Posterior cingulate gyrus (tissue), 11 donors: Measurements from ENCODE around the gene LRMDA.

Experiments
- DNase-seq, 10 donors: peaks; one replicate each; pipeline versions ENCODE4 v3.0.0 to v3.0.0-alpha.2; 2020 to 2021; ENCODE audit warnings: mixed read lengths in 3 of 10
- intact Hi-C: fragments of 100-400 bp; cut with DNase I; formaldehyde crosslinking; loops from one replicate; pipeline ENCODE4 v1.15.1; 2023

LRMDA gene

DNA sequence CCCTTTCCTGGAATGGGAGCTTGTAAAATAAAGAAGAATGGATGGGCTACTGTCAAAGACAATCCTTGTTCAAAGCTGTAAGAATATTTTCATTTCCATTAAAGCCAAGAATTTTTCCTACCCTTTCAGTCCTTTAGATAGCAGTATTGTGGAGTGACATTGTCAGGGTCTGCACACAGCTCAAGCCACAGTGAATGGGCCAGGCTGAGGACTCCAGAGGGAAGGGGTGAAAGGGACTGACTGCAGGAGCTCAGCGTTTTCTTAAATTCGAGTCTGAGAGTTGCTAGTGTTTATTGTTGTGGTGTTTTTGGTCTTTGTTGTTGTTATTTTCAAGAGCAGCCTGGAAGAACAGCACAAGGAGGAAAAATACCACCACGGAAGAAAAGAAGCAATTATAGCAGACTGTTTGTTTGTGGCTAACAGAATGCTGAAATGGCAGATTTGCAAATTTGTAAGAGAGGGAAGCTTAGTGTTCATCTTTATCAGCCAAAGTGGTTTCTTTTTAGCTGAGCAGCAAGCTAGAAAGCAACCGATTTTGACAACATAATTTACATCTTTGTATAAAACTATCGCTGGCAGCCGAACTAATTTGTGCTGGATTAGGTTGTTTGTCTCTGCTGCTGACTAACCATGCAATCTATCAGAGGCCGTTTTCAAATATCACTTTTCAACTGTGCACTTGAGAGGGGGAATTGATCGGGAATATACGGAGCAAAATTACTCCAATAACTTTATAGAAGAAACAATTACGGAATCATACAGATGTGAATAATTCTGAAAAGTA, 192.1 kb downstream of the LRMDA start:
- intact Hi-C loops = no loop called here
- DNase-seq = no peak

GRCh38 chr10:75624638-75625037, 193.2 kb downstream of the LRMDA start:
- no peak for DNase-seq
- intact Hi-C loops = no loop called here

GRCh38 chr10:75630746-75631145, 199.3 kb downstream of the LRMDA start:
- DNase-seq = no peak
- intact Hi-C loops = no loop called here

- intact Hi-C loops = no loop called here
- no peak for DNase-seq
These were observed 201.5 kb downstream of the LRMDA start for GRCh38 chr10:75632805-75633462.

GRCh38 chr10:75633568-75633967, 202.1 kb downstream of the LRMDA start:
- DNase-seq = no peak
- intact Hi-C loops = no loop called here

DNA sequence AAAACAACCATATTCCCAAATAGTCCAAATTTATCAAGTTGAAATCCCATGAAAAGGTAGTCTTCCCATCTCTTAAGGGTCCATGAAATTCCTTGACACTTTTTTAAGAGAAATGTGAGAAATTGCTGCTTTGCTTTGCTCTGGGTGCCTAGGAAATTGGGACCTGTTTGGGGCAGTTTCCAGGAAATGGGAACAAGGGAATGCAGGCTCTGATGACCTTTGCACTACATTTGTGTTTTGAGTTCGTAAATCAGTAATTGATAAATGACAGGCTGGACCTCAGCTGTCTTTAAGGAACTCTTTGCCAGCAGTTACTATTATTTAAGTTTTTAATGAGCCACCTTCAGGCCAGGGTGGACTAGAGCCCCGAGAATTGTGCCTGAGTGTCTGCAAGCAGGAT, 203.5 kb downstream of the LRMDA start:
- no peak for DNase-seq

GRCh38 chr10:75638752-75639151, 207.3 kb downstream of the LRMDA start:
- no peak for DNase-seq
- intact Hi-C loops = no loop called here

More for the DNA sequence above, 203.5 kb downstream of the LRMDA start:
- intact Hi-C loops = no loop called here

DNA sequence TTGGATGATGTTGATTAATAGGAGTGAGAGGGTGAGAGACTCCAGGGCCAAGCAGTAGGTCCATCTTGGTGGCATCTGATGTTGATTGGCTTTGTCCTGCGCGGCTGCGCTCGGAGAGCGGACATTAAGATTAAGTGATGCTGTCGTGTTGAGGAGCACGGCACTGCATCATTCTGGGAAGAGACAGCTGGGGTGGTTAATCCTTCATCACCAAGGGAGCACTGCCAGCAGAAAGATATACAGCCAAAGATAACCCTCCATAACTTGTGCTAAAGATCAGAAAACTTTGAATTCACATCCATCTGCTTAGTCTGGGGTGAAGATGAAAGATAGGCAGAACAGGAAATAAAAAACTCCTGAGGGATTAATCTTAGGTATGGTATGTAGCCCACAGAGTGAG, 208.3 kb downstream of the LRMDA start:
- no peak for DNase-seq
- intact Hi-C loops = no loop called here

GRCh38 chr10:75640381-75640780, 209.0 kb downstream of the LRMDA start:
- DNase-seq = no peak
- intact Hi-C loops = no loop called here

DNA sequence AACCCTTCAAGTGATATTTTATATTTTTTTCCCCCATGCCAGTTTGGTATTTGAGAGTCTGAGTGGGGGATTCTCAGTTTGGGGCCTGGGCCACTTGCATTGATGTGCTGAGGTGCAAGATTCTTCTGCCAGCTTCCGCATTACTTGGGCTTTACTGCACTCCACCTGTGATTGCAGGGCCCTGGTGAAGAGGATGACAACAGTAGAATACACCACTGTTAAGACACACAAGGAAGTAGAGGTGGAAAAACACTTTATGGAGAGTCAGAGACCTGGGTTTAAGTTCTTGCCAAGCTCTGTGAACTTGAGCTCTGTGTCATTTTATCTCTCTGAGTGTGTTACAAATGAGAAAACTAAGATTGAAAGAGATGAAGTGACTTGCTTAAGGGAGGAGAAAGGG, 209.4 kb downstream of the LRMDA start:
- intact Hi-C loops = no loop called here
- DNase-seq = no peak

DNA sequence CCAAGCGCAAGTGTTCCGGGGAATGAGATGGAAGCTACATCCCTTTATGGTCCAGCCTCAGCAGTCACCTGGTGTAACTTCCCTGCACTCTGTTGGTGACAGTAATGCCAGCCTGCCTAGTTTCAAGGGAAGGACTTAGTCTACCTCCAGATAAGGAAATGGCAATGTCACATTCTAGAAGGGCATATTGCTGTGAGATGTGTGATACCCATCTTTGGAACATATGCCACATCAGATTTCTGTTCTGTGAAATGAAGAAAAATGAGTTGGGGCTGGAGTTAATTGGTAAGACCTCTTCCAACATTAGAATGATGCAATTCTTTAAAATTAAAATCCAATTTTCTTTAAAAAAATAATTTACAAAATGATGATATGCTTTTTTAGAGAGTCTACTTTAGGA, 212.0 kb downstream of the LRMDA start:
- intact Hi-C loops = no loop called here

DNA sequence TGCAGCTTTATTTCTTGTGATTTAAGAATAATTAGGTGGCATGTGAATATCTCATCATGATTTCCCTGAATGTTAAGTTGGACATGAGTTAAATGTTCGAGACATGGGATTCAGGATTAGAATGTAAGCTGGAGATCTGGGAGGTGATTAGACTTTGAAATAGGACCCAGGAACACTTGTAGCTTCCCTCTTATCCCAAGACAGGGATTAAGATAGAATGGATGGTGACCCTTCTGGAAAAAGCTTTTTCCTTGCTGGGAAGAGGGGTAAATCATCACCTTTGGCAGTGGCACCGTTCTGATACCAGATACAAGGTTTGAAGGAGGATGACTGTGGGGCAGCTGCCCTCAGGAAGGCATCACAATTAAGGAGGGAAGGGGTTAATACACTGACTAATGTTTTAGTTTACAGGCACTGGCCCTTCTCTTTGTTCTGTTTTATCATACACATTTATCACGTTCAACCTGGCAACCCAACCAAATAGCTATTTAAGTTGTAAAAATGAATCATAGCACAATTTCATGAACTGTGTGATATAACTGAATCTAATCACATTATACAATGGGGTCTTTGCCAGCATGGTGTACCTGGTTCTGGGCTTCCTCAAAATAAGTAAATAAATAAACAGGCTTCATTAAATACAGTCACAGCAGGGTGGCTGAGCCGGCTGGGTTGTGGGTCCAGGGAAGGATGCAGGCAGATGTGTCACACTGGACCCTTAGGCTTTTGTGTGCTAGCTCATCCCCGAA, 212.7 kb downstream of the LRMDA start:
- intact Hi-C loops = no loop called here
- DNase-seq = no peak

More for the DNA sequence above, 212.0 kb downstream of the LRMDA start:
- no peak for DNase-seq

GRCh38 chr10:75645704-75646103, 214.3 kb downstream of the LRMDA start:
- intact Hi-C loops = no loop called here
- no peak for DNase-seq

- intact Hi-C loops = no loop called here
- no peak for DNase-seq
These were observed 214.9 kb downstream of the LRMDA start for GRCh38 chr10:75646218-75646915.

- no peak for DNase-seq
- intact Hi-C loops = no loop called here
These were observed 215.5 kb downstream of the LRMDA start for GRCh38 chr10:75646916-75647315.

- intact Hi-C loops = no loop called here
- no peak for DNase-seq
These were observed 216.3 kb downstream of the LRMDA start for GRCh38 chr10:75647675-75648074.

DNA sequence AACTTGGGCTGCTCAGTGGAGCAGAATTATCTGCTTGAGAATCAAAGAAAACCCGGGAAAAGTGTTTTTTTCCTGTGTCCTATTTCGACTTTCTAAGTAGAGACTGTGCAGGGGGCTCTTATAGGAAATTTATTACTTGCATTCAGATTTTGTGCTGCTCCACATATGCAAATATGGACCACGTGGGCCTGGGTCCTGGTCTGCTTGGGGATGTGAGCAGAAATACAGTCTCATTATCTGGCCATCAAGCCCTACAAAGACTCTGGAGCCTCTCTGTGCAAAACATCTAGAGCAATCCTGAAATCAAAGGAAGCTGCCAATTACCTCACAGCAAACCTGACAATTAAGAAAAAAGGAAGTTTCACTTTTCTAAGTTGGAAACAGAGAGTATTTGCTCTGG, 216.9 kb downstream of the LRMDA start:
- intact Hi-C loops = no loop called here
- DNase-seq = no peak

GRCh38 chr10:75648854-75649253, 217.4 kb downstream of the LRMDA start:
- intact Hi-C loops = no loop called here

GRCh38 chr10:75649466-75649865, 218.0 kb downstream of the LRMDA start:
- no peak for DNase-seq
- intact Hi-C loops = no loop called here

More at GRCh38 chr10:75648854-75649253, 217.4 kb downstream of the LRMDA start:
- DNase-seq = no peak

DNA sequence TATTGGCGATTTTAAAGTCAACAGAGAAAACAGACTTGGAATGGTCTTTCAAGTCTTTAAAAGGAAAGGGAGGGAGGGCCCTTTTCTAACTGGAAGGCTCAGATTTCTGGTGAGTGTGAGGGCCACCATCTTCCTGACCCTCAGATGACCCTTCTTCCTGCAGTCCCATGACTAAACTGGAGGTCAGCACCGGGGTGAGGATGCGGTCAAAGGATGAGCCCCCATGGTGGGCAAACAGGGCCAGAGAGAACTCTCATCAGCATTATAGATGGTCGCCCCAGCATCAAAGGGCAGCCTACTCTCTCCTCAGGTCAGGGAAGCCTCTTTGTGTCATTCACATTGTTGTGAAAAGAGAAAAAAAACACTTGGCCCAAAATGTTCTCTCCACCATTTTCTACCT, 219.2 kb downstream of the LRMDA start:
- intact Hi-C loops = no loop called here
- no peak for DNase-seq

DNA sequence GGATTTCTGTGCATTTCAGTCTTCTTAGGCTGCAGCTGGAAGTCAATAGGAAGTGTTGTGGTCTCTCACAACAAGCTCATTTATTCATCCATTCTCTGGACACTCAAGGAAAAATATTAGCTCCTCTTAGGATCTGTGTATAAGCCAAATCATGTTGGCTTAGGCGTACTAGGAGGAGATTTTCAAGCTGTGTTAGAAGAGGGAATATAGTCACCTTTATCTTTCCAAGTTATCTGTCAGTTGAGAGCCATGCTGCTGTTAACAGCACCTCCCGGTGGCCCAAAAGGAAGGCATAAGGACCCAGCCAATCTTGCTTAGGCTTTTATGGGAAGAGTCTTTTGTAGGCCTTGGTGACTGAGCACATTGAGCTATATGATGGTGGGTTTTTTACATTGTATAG, 220.0 kb downstream of the LRMDA start:
- no peak for DNase-seq
- intact Hi-C loops = no loop called here
